ENCODE results near the gene ATE1.
A peak's percentile ranks its signal among the peaks of the same experiment; 100 is the strongest.

ATE1 gene

DNA sequence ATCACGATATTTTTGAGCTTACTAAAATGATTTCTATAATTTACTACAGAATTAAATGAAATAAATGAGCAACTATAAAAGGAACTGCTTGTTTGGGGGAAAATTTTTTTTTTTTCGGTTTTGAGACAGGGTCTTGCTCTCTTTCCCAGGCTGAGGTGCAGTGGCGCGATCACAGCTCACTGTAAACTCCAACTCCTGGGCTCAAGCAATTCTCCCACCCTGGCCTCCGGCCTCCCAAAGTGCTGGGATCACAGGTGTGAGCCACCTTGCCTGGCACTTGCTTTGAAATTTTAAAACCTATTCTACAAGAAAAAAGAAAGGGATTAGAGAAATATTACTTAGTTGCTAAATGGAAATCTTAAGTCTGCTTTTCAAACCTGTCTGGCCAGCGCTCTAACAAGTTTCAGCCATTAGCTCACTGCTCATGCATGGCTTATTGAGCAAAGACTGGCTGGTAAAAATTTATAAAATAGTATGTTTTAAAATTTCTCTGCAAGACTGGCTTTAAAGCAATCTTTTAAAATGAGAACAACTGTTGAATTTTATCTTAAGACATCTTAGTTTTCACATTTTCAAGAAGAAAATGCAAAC, 144.0 kb downstream of the ATE1 start:
- H3K9me3 ChIP-seq (ENCODE audit: insufficient read depth, low read length), result no peaks in the 10 kb centered on the region
- H4K20me1 ChIP-seq (ENCODE audit: insufficient read depth, low read length), result no peaks in the 10 kb centered on the region
- H3K27me3 ChIP-seq (ENCODE audit: low read depth, low read length), result no peaks in the 10 kb centered on the region
- H3K79me2 ChIP-seq (ENCODE audit: low read length), result no peaks in the 10 kb centered on the region
- H3K9ac ChIP-seq (ENCODE audit: low read length), result no peak overlapping the region
- no peak overlapping the region for H2AFZ ChIP-seq (ENCODE audit: low read depth, low read length)
- H3K4me1 ChIP-seq (ENCODE audit: low read length), result no peaks in the 10 kb centered on the region; the same call in 1 of the 2 replicates
- no peak overlapping the region for H3K27ac ChIP-seq (ENCODE audit: low read length)
- H3K36me3 ChIP-seq (replicated peaks; ENCODE audit: low read depth, low read length), result no peaks in the 10 kb centered on the region
- H3K4me2 ChIP-seq (ENCODE audit: low read length), result no peak overlapping the region
- TF ChIP-seq, protein P1, sequence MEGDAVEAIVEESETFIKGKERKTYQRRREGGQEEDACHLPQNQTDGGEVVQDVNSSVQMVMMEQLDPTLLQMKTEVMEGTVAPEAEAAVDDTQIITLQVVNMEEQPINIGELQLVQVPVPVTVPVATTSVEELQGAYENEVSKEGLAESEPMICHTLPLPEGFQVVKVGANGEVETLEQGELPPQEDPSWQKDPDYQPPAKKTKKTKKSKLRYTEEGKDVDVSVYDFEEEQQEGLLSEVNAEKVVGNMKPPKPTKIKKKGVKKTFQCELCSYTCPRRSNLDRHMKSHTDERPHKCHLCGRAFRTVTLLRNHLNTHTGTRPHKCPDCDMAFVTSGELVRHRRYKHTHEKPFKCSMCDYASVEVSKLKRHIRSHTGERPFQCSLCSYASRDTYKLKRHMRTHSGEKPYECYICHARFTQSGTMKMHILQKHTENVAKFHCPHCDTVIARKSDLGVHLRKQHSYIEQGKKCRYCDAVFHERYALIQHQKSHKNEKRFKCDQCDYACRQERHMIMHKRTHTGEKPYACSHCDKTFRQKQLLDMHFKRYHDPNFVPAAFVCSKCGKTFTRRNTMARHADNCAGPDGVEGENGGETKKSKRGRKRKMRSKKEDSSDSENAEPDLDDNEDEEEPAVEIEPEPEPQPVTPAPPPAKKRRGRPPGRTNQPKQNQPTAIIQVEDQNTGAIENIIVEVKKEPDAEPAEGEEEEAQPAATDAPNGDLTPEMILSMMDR (IDR thresholded peaks at IDR 0.05; ENCODE audit: low read depth, low read length), result no peak
- no peak for TF ChIP-seq EZH2phosphoT487 (IDR thresholded peaks at IDR 0.05; ENCODE audit: low read depth)
- no peak overlapping the region for H3K4me3 ChIP-seq (ENCODE audit: low read length)

DNA sequence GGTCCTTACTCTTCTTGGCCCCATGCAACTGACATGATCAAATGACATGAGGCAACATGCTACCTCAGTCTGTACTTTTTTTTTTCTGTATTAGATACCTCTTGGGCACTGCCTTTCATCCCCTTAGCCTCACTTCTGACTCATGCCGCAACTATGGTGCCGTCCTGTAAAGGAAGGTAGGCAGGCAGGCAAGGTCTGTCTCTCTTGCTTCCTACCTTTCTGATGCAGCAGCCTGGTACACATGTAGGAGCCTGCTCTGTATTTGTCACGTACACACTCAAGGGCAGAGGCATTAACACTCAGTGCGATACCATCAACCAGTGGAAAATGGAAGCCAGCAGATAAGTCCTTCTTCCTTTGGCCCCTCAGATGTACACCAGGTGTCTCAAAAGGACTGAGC, 146.7 kb downstream of the ATE1 start:
- Histone ChIP-seq H3K27me3 (ENCODE audit: low read depth, low read length) (no peaks in the 10 kb centered on the region), H2AFZ (ENCODE audit: low read depth, low read length) (no peak overlapping the region), H4K20me1 (ENCODE audit: insufficient read depth, low read length) (no peaks in the 10 kb centered on the region), H3K9ac (ENCODE audit: low read length) (no peak overlapping the region), H3K9me3 (ENCODE audit: insufficient read depth, low read length) (no peaks in the 10 kb centered on the region), H3K4me3 (ENCODE audit: low read length) (no peak overlapping the region), H3K4me2 (ENCODE audit: low read length) (no peak overlapping the region), H3K27ac (ENCODE audit: low read length) (no peak overlapping the region), H3K4me1 (ENCODE audit: low read length) (no peaks in the 10 kb centered on the region; the same call in 1 of the 2 replicates), H3K79me2 (ENCODE audit: low read length) (no peaks in the 10 kb centered on the region), H3K36me3 (replicated peaks; ENCODE audit: low read depth, low read length) (no peaks in the 10 kb centered on the region)
- TF ChIP-seq EZH2phosphoT487 (IDR thresholded peaks at IDR 0.05; ENCODE audit: low read depth), result no peak
- TF ChIP-seq, protein P1 (IDR thresholded peaks at IDR 0.05; ENCODE audit: low read depth, low read length), result no peak

DNA sequence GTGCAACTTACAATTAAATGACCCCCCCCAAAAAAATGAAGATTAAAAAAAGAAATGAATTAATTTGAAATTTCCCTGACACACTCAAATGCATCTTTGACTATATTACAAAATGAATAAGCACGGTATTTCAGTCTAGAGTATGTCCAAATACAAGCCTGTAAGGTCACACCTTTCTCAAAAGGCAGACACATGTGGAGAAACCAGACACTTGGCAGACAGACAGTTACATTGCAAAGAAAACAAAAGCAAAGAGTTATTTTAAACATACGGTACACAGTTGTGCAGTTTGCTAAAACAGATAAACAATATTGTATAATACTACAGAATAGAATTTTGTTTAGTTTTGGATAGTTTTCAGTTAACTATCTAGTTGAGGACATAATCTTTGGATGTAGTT, 153.0 kb downstream of the ATE1 start:
- Histone ChIP-seq H3K9me3 (ENCODE audit: insufficient read depth, low read length) (no peaks in the 10 kb centered on the region), H3K9ac (ENCODE audit: low read length) (no peak overlapping the region), H3K4me1 (ENCODE audit: low read length) (peaks cover 15% of the 10 kb centered on the region), H3K27me3 (ENCODE audit: low read depth, low read length) (no peaks in the 10 kb centered on the region), H3K79me2 (ENCODE audit: low read length) (no peaks in the 10 kb centered on the region), H3K36me3 (replicated peaks; ENCODE audit: low read depth, low read length) (no peaks in the 10 kb centered on the region), H3K27ac (ENCODE audit: low read length) (no peak overlapping the region), H3K4me2 (ENCODE audit: low read length) (no peak overlapping the region), H3K4me3 (ENCODE audit: low read length) (no peak overlapping the region), H4K20me1 (ENCODE audit: insufficient read depth, low read length) (no peaks in the 10 kb centered on the region), H2AFZ (ENCODE audit: low read depth, low read length) (no peak overlapping the region)
- TF ChIP-seq EZH2phosphoT487 (IDR thresholded peaks at IDR 0.05; ENCODE audit: low read depth), result no peak
- TF ChIP-seq, protein P1 (IDR thresholded peaks at IDR 0.05; ENCODE audit: low read depth, low read length), result no peak

DNA sequence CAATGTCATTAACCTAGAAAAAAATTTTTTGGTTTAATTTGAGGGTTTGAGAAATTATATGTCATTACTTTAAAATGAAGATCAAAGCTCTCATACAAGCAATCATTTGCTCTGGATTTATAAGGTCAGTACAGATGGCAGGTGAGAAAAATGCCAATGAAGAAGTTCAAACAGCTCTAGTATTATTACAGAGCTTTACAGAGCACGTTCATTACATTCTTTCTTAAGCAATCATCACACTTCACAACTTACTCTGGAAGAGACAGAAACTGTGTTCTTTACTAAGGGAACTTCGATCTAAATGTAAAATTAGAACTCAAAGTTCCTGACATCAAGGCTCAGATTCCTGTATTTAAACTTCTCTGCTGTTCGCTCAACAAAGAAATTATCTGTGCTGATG, 153.4 kb downstream of the ATE1 start:
- H3K79me2 ChIP-seq (ENCODE audit: low read length), result no peaks in the 10 kb centered on the region
- no peak overlapping the region for H2AFZ ChIP-seq (ENCODE audit: low read depth, low read length)
- H3K4me1 ChIP-seq (ENCODE audit: low read length), result peaks cover 15% of the 10 kb centered on the region
- H3K27ac ChIP-seq (ENCODE audit: low read length), result no peak overlapping the region
- H3K4me2 ChIP-seq (ENCODE audit: low read length), result peak overlapping the region; percentile 47
- no peaks in the 10 kb centered on the region for H4K20me1 ChIP-seq (ENCODE audit: insufficient read depth, low read length)
- no peaks in the 10 kb centered on the region for H3K9me3 ChIP-seq (ENCODE audit: insufficient read depth, low read length)
- TF ChIP-seq EZH2phosphoT487 (IDR thresholded peaks at IDR 0.05; ENCODE audit: low read depth), result no peak
- TF ChIP-seq, protein P1 (IDR thresholded peaks at IDR 0.05; ENCODE audit: low read depth, low read length), result no peak
- H3K27me3 ChIP-seq (ENCODE audit: low read depth, low read length), result no peaks in the 10 kb centered on the region
- no peak overlapping the region for H3K9ac ChIP-seq (ENCODE audit: low read length)
- H3K4me3 ChIP-seq (ENCODE audit: low read length), result no peak overlapping the region
- no peaks in the 10 kb centered on the region for H3K36me3 ChIP-seq (replicated peaks; ENCODE audit: low read depth, low read length)
